GM20431 (cell line): ENCODE data around the gene PCDHGA5.

Source experiments
- in situ Hi-C: fragments of 300-500 bp; cut with MseI, MboI; formaldehyde crosslinking; loops from one replicate; pipeline ENCODE4 v1.15.0; 2020; ENCODE audit warnings: low sequenced_read_pairs; ENCODE audit not compliant: unreplicated experiment

Gene PCDHGA5

GRCh38 chr5:141411575-141411974, 47.6 kb downstream of the PCDHGA5 start:
- in situ Hi-C loops: loop anchor here (10.0 kb wide), 1 partner anchor 153 kb away; no protein-coding TSS in a partner anchor

- in situ Hi-C loops: loop anchor here (10.0 kb wide), 1 partner anchor 152 kb away; no protein-coding TSS in a partner anchor
Observed at GRCh38 chr5:141412854-141413539, 49.0 kb downstream of the PCDHGA5 start, which contains the start of gene PCDHGA10. Gene PCDHGA10, plus strand, starts transcription at chr5:141412987. Its CDS starts 189 bp downstream, at chr5:141413176.

GRCh38 chr5:141413540-141414069, 49.6 kb downstream of the PCDHGA5 start:
- in situ Hi-C loops: loop anchor here (10.0 kb wide), 1 partner anchor 151 kb away; no protein-coding TSS in a partner anchor

GRCh38 chr5:141414548-141415274, 50.7 kb downstream of the PCDHGA5 start:
- in situ Hi-C loops: loop anchor here (10.0 kb wide), 1 partner anchor 150 kb away; no protein-coding TSS in a partner anchor

GRCh38 chr5:141415275-141415618, 51.3 kb downstream of the PCDHGA5 start:
- in situ Hi-C loops: loop anchor here (10.0 kb wide), 1 partner anchor 150 kb away; no protein-coding TSS in a partner anchor
